Urinary bladder (tissue), 4 donors: ENCODE data around the gene PSMA2. TPM values are rescaled to one million over a fixed set of nuclear protein-coding genes. Genes with fewer than 3 reads are reported as not detected.
A peak's percentile ranks its signal among the peaks of the same experiment; 100 is the strongest.

Source experiments
- DNase-seq: peaks from one replicate; pipeline ENCODE4 v3.0.0-alpha.2; 2015; ENCODE audit errors: extremely low spot score
- H3K27ac ChIP-seq: one replicate; pipeline ENCODE4 v1.5.1; 2013; ENCODE audit warnings: low read depth, mild to moderate bottlenecking, moderate library complexity
- H3K36me3 ChIP-seq: one replicate; pipeline ENCODE4 v1.6.1; 2013; ENCODE audit warnings: mild to moderate bottlenecking, moderate library complexity; ENCODE audit not compliant: insufficient read depth
- H3K4me1 ChIP-seq: one replicate; pipeline ENCODE4 v1.6.1; 2013; ENCODE audit warnings: mild to moderate bottlenecking, moderate library complexity; ENCODE audit not compliant: insufficient read depth
- H3K4me3 ChIP-seq: one replicate; pipeline ENCODE4 v1.5.1; 2013; ENCODE audit warnings: low read depth, low read length
- WGBS: extraction: QIAGEN DNeasy Blood & Tissue Kit; methylation state at CpG from one replicate; pipeline ENCODE4 v1.1.7; 2013; 5-methylcytosine and 5-hydroxymethylcytosine counted together
- polyA plus RNA-seq: library from polyadenylated mRNA; stranded (reverse); fragments of 200-250 nt; gene quantifications from one replicate; pipeline ENCODE4 v1.2.3, GENCODE V29; 2013
- total RNA-seq: library from RNA; depleted of rRNA; stranded (reverse); fragments of >200 nt; gene quantifications from one replicate; pipeline ENCODE4 v1.2.3, GENCODE V29; 2014
- donor health status: healthy with polysubstance abuse.
- donor health status: healthy.

Gene PSMA2
- total and polyA plus RNA-seq, 2 donors = 64.4 to 90.6 TPM

GRCh38 chr7:42956062-42956461, 24.1 kb upstream of the PSMA2 start:
- DNase-seq = no peak
- no peak overlapping the region for H3K27ac ChIP-seq
- no peak overlapping the region for H3K4me3 ChIP-seq
- no peaks in the 10 kb centered on the region for H3K4me1 ChIP-seq
- no peaks in the 10 kb centered on the region for H3K36me3 ChIP-seq

- no peaks in the 10 kb centered on the region for H3K4me1 ChIP-seq
- no peak overlapping the region for H3K4me3 ChIP-seq
- WGBS = 89% methylated on average over 4 of the region's 4 CpGs
- H3K36me3 ChIP-seq = no peaks in the 10 kb centered on the region
- no peak for DNase-seq
- no peak overlapping the region for H3K27ac ChIP-seq
Measured at GRCh38 chr7:42953994-42954393, 22.0 kb upstream of the PSMA2 start.

GRCh38 chr7:42952328-42952727, 20.4 kb upstream of the PSMA2 start:
- H3K36me3 ChIP-seq = no peaks in the 10 kb centered on the region
- no peak for DNase-seq
- 77% methylated on average over 4 of the region's 4 CpGs for whole genome bisulfite sequencing
- H3K4me3 ChIP-seq = no peak overlapping the region
- no peaks in the 10 kb centered on the region for H3K4me1 ChIP-seq
- H3K27ac ChIP-seq = no peak overlapping the region

GRCh38 chr7:42950417-42950816, 18.4 kb upstream of the PSMA2 start:
- Histone ChIP-seq H3K4me3 (no peak overlapping the region), H3K4me1 (no peaks in the 10 kb centered on the region), H3K36me3 (no peaks in the 10 kb centered on the region), H3K27ac (no peak overlapping the region)
- WGBS = 60% methylated on average over 3 of the region's 3 CpGs
- no peak for DNase-seq

GRCh38 chr7:42947521-42947920, 15.5 kb upstream of the PSMA2 start:
- DNase-seq = no peak
- WGBS = 47% methylated on average over 2 of the region's 2 CpGs
- H3K36me3 ChIP-seq = no peaks in the 10 kb centered on the region
- H3K4me1 ChIP-seq = no peaks in the 10 kb centered on the region
- no peak overlapping the region for H3K27ac ChIP-seq
- H3K4me3 ChIP-seq = no peak overlapping the region

- WGBS = 96% methylated on average over 2 of the region's 2 CpGs
- no peak for DNase-seq
- Histone ChIP-seq H3K4me3 (no peak overlapping the region), H3K36me3 (no peaks in the 10 kb centered on the region), H3K27ac (no peak overlapping the region), H3K4me1 (no peaks in the 10 kb centered on the region)
Measured at GRCh38 chr7:42946627-42946950, 14.6 kb upstream of the PSMA2 start.

- DNase-seq = no peak
- 27% methylated on average over 4 of the region's 4 CpGs for WGBS
- H3K4me1 ChIP-seq = no peaks in the 10 kb centered on the region
- no peaks in the 10 kb centered on the region for H3K36me3 ChIP-seq
- H3K27ac ChIP-seq = no peak overlapping the region
- no peak overlapping the region for H3K4me3 ChIP-seq
Measured at GRCh38 chr7:42945821-42946626, 14.1 kb upstream of the PSMA2 start.

GRCh38 chr7:42940985-42941847, 9.2 kb upstream of the PSMA2 start:
- peak; percentile 53 for DNase-seq
- Histone ChIP-seq H3K4me3 (no peak overlapping the region), H3K4me1 (no peaks in the 10 kb centered on the region), H3K36me3 (peaks cover 2% of the 10 kb centered on the region), H3K27ac (no peak overlapping the region)
- WGBS = 53% methylated on average over 13 of the region's 13 CpGs

GRCh38 chr7:42939457-42940240, 7.7 kb upstream of the PSMA2 start:
- Histone ChIP-seq H3K4me3 (no peak overlapping the region), H3K4me1 (no peaks in the 10 kb centered on the region), H3K27ac (no peak overlapping the region), H3K36me3 (peaks cover 2% of the 10 kb centered on the region)
- WGBS = 88% methylated on average over 4 of the region's 4 CpGs
- DNase-seq = no peak

- 92% methylated on average over 5 of the region's 5 CpGs for WGBS
- Histone ChIP-seq H3K27ac (no peak overlapping the region), H3K4me3 (no peak overlapping the region), H3K36me3 (peaks cover 2% of the 10 kb centered on the region), H3K4me1 (no peaks in the 10 kb centered on the region)
- no peak for DNase-seq
Measured at GRCh38 chr7:42935861-42936260, 3.9 kb upstream of the PSMA2 start.

- no peak for DNase-seq
- no peak overlapping the region for H3K27ac ChIP-seq
- WGBS = 87% methylated on average over 3 of the region's 3 CpGs
- peaks cover 2% of the 10 kb centered on the region for H3K4me1 ChIP-seq
- H3K4me3 ChIP-seq = no peak overlapping the region
- H3K36me3 ChIP-seq = peaks cover 2% of the 10 kb centered on the region
Measured at GRCh38 chr7:42934291-42934690, 2.3 kb upstream of the PSMA2 start.

- Histone ChIP-seq H3K36me3 (no peaks in the 10 kb centered on the region), H3K27ac (no peak overlapping the region), H3K4me1 (peaks cover 2% of the 10 kb centered on the region), H3K4me3 (peak overlapping the region; percentile 72)
- 3% methylated on average over 17 of the region's 17 CpGs for WGBS
- DNase-seq = no peak
Measured at GRCh38 chr7:42932811-42933591, 1.0 kb upstream of the PSMA2 start.

- H3K36me3 ChIP-seq = no peaks in the 10 kb centered on the region
- no peak for DNase-seq
- no peak overlapping the region for H3K27ac ChIP-seq
- H3K4me3 ChIP-seq = peak overlapping the region; percentile 70
- peaks cover 2% of the 10 kb centered on the region for H3K4me1 ChIP-seq
- under 1% methylated on average over 12 of the region's 12 CpGs for WGBS
Measured at GRCh38 chr7:42931447-42931833, 534 bp downstream of the PSMA2 start.
